Measurements from ENCODE around the gene HOXD10. TPM values are rescaled to one million over a fixed set of nuclear protein-coding genes. Genes with fewer than 3 reads are reported as not detected.

HOXD10 gene
- total and polyA plus RNA-seq, 2 of the 13 experiments (the other 11 are each of a cell fraction or from before 2014, with no cell fraction given): not detected

- 0 out of 2 replicates have a peak, but pooled peaks have one; percentile 38 for TF ChIP-seq SP140L (CRISPR knock-in tag; IDR thresholded peaks at IDR 0.05; ENCODE audit: borderline replicate concordance)
- TF ChIP-seq GATAD2A (CRISPR knock-in tag; IDR thresholded peaks at IDR 0.05): 0 out of 2 replicates have a peak, but pooled peaks have one; percentile 30
- no peak for TF ChIP-seq MNT (IDR thresholded peaks at IDR 0.05)
- TF ChIP-seq HNRNPK (IDR thresholded peaks at IDR 0.05; ENCODE audit: low read depth, low read length, poor library complexity, severe bottlenecking): no peak
- no peak for TF ChIP-seq ZNF780A (CRISPR knock-in tag; IDR thresholded peaks at IDR 0.05)
- peak; percentile 82 for TF ChIP-seq CEBPG (CRISPR knock-in tag; IDR thresholded peaks at IDR 0.05)
- no peak for TF ChIP-seq ZNF274 (CRISPR knock-in tag; IDR thresholded peaks at IDR 0.05)
- TF ChIP-seq MAFG (CRISPR knock-in tag; IDR thresholded peaks at IDR 0.05): no peak
- no peak for TF ChIP-seq ZSCAN25 (CRISPR knock-in tag; IDR thresholded peaks at IDR 0.05)
- no peak for TF ChIP-seq ZNF691 (CRISPR knock-in tag; IDR thresholded peaks at IDR 0.05; ENCODE audit: borderline replicate concordance, low read depth)
- no peak for TF ChIP-seq LCORL (IDR thresholded peaks at IDR 0.05)
- no peak for TF ChIP-seq LCORL (CRISPR knock-in tag; IDR thresholded peaks at IDR 0.05)
- no peak for TF ChIP-seq ZNF740 (CRISPR knock-in tag; IDR thresholded peaks at IDR 0.05)
- TF ChIP-seq XRCC5 (optimal IDR thresholded peaks at IDR 0.05; ENCODE audit: low read length): no peak
- TF ChIP-seq ZNF800 (CRISPR knock-in tag; IDR thresholded peaks at IDR 0.05): peak; percentile 78; the same call in 1 of the 2 replicates
- TF ChIP-seq IKZF1 (IDR thresholded peaks at IDR 0.05): no peak
- TF ChIP-seq SOX5 (CRISPR knock-in tag; IDR thresholded peaks at IDR 0.05; ENCODE audit: borderline replicate concordance): no peak
- TF ChIP-seq PAF1 (CRISPR knock-in tag; IDR thresholded peaks at IDR 0.05): no peak
- TF ChIP-seq BATF2 (CRISPR knock-in tag; IDR thresholded peaks at IDR 0.05): no peak
- peak; percentile 78; the same call in 1 of the 2 replicates for TF ChIP-seq NCOR1 (IDR thresholded peaks at IDR 0.05; ENCODE audit: borderline replicate concordance, low read length)
- no peak for TF ChIP-seq RORA (CRISPR knock-in tag; IDR thresholded peaks at IDR 0.05)
- TF ChIP-seq ZBTB2 (CRISPR knock-in tag; IDR thresholded peaks at IDR 0.05; ENCODE audit: low read depth): no peak
- no peak for TF ChIP-seq ZNF296 (CRISPR knock-in tag; conservative IDR thresholded peaks at IDR 0.05)
- TF ChIP-seq ZNF674 (CRISPR knock-in tag; IDR thresholded peaks at IDR 0.05; ENCODE audit: low read depth): no peak
- TF ChIP-seq ZNF781 (CRISPR knock-in tag; IDR thresholded peaks at IDR 0.05; ENCODE audit: borderline replicate concordance, not compliant biosample characterization): no peak
- no peak for TF ChIP-seq CENPBD1 (CRISPR knock-in tag; IDR thresholded peaks at IDR 0.05; ENCODE audit: borderline replicate concordance, low read depth)
Observed at GRCh38 chr2:176137906-176138305, 21.3 kb downstream of the HOXD10 start (continued).

Measured in HepG2 (cell line).